Endodermal cell (in vitro differentiated cells): Measurements from ENCODE around the gene RSU1. TPM values are rescaled to one million over a fixed set of nuclear protein-coding genes. Genes with fewer than 3 reads are reported as not detected.

Experiments used
- DNase-seq: peaks from one replicate; pipeline ENCODE4 v3.0.0-alpha.2; 2017
- H3K27ac ChIP-seq: 2 replicates; pipeline ENCODE4 v1.5.1; 2013; ENCODE audit warnings: mild to moderate bottlenecking, low read depth, low read length, moderate library complexity
- H3K27me3 ChIP-seq: 2 replicates; pipeline ENCODE4 v1.6.1; 2013; ENCODE audit warnings: mild to moderate bottlenecking, low read length, moderate library complexity; ENCODE audit not compliant: insufficient read depth, control insufficient read depth, poor library complexity, severe bottlenecking
- H3K36me3 ChIP-seq: 2 replicates; pipeline ENCODE4 v1.7.0; 2013; ENCODE audit warnings: mild to moderate bottlenecking, low read length, moderate library complexity; ENCODE audit not compliant: control insufficient read depth, insufficient read depth
- H3K4me1 ChIP-seq: one replicate; pipeline ENCODE4 v1.7.0; 2013; ENCODE audit warnings: low read length; ENCODE audit not compliant: control insufficient read depth, insufficient read depth
- H3K4me3 ChIP-seq: 2 replicates; pipeline ENCODE4 v1.5.1; 2013; ENCODE audit warnings: mild to moderate bottlenecking, low read length, moderate library complexity
- H3K9ac ChIP-seq: 2 replicates; pipeline ENCODE4 v1.6.1; 2013; ENCODE audit warnings: mild to moderate bottlenecking, low read length, moderate library complexity; ENCODE audit not compliant: poor library complexity, severe bottlenecking; ENCODE audit errors: extremely low read depth
- H3K9me3 ChIP-seq: 2 replicates; pipeline ENCODE4 v1.6.1; 2013; ENCODE audit warnings: mild to moderate bottlenecking, low read length, moderate library complexity; ENCODE audit not compliant: control insufficient read depth
- H3K27ac Mint-ChIP-seq: 2 replicates; pipeline ENCODE4 v1.8.0; 2020; ENCODE audit warnings: mixed read lengths
- H3K27me3 Mint-ChIP-seq: 2 replicates; pipeline ENCODE4 v1.8.0; 2021; ENCODE audit warnings: mild to moderate bottlenecking, mixed read lengths; ENCODE audit not compliant: insufficient read depth
- H3K36me3 Mint-ChIP-seq: 2 replicates; pipeline ENCODE4 v1.8.0; 2020; ENCODE audit warnings: low read depth, mixed read lengths
- H3K4me1 Mint-ChIP-seq: 2 replicates; pipeline ENCODE4 v1.8.0; 2020; ENCODE audit warnings: mixed read lengths
- H3K4me3 Mint-ChIP-seq: 2 replicates; pipeline ENCODE4 v1.8.0; 2020; ENCODE audit warnings: mild to moderate bottlenecking, moderate library complexity, mixed read lengths
- H3K9me3 Mint-ChIP-seq: 2 replicates; pipeline ENCODE4 v1.8.0; 2020; ENCODE audit warnings: mild to moderate bottlenecking, mixed read lengths
- CTCF ChIP-seq: fragments of 200-600 bp; sonication (generic); conservative IDR thresholded peaks from 2 replicates; pipeline ENCODE4 v1.5.0; 2021; ENCODE audit warnings: antibody characterized with exemption, mild to moderate bottlenecking
- WGBS, 2 experiments: methylation state at CpG; one replicate each; pipeline versions ENCODE4 v1.1.5 to v1.1.7; 2013; ENCODE audit warnings: missing lambda C conversion rate in 2 of 2, mixed read lengths in 1 of 2; ENCODE audit not compliant: insufficient coverage in 1 of 2, insufficient read length in 1 of 2; 5-methylcytosine and 5-hydroxymethylcytosine counted together
- total RNA-seq, 2 donors: library from RNA; stranded (reverse); fragmentation: NEBNext Ultra II Directional in 1 of 2; extraction: Animal tissue kit (Norgen Biotek cat#: 25700) in 1 of 2; gene quantifications; 2 replicates in 1 of 2; 3 replicates in 1 of 2; pipeline ENCODE4 v1.2.1, GENCODE V29; 2021

Gene RSU1
- total RNA-seq, 2 donors from 2014 or later, result 39.5 to 46.4 TPM

GRCh38 chr10:16770670-16771069 lies 46.6 kb downstream of the RSU1 start:
- Histone ChIP-seq H3K4me1 (no peaks in the 10 kb centered on the region), H3K36me3 (no peaks in the 10 kb centered on the region), H3K27me3 (peaks cover 12% of the 10 kb centered on the region), H3K9ac (no peak overlapping the region), H3K9me3 (no peaks in the 10 kb centered on the region), H3K27ac (no peak overlapping the region), H3K4me3 (no peak overlapping the region)
- TF ChIP-seq CTCF, result no peak
- WGBS, 2 experiments, result 85 to 96% methylated on average over 4 to 6 of the region's 6 CpGs
- no peaks in the 10 kb centered on the region for H3K36me3 Mint-ChIP-seq
- H3K4me3 Mint-ChIP-seq, result no peak overlapping the region
- H3K27me3 Mint-ChIP-seq, result peaks cover 18% of the 10 kb centered on the region
- H3K9me3 Mint-ChIP-seq, result no peaks in the 10 kb centered on the region
- H3K27ac Mint-ChIP-seq, result no peak overlapping the region
- no peak for DNase-seq
- peaks cover 10% of the 10 kb centered on the region for H3K4me1 Mint-ChIP-seq

GRCh38 chr10:16770141-16770540 lies 47.1 kb downstream of the RSU1 start:
- WGBS, 2 experiments, result 94 to 95% methylated on average over 6 to 8 of the region's 8 CpGs
- TF ChIP-seq CTCF, result no peak

GRCh38 chr10:16769331-16769730 lies 47.9 kb downstream of the RSU1 start:
- no peak overlapping the region for H3K4me3 ChIP-seq
- Mint-ChIP-seq H3K27me3 (peaks cover 18% of the 10 kb centered on the region), H3K36me3 (peaks cover 2% of the 10 kb centered on the region), H3K4me1 (peaks cover 14% of the 10 kb centered on the region), H3K4me3 (no peak overlapping the region), H3K9me3 (no peaks in the 10 kb centered on the region), H3K27ac (no peak overlapping the region)
- WGBS, 2 experiments, result 95 to 96% methylated on average over 7 of the region's 7 CpGs
- DNase-seq, result no peak
- no peak for TF ChIP-seq CTCF
- H3K4me1 ChIP-seq, result no peaks in the 10 kb centered on the region
- no peak overlapping the region for H3K9ac ChIP-seq
- H3K27me3 ChIP-seq, result peaks cover 12% of the 10 kb centered on the region
- no peak overlapping the region for H3K27ac ChIP-seq
- H3K9me3 ChIP-seq, result no peaks in the 10 kb centered on the region
- no peaks in the 10 kb centered on the region for H3K36me3 ChIP-seq

More at GRCh38 chr10:16770141-16770540, 47.1 kb downstream of the RSU1 start:
- Histone ChIP-seq H3K27me3 (peaks cover 12% of the 10 kb centered on the region), H3K4me1 (no peaks in the 10 kb centered on the region), H3K9ac (no peak overlapping the region), H3K9me3 (no peaks in the 10 kb centered on the region), H3K27ac (no peak overlapping the region), H3K4me3 (no peak overlapping the region), H3K36me3 (no peaks in the 10 kb centered on the region)
- Mint-ChIP-seq H3K36me3 (no peaks in the 10 kb centered on the region), H3K4me3 (no peak overlapping the region), H3K9me3 (no peaks in the 10 kb centered on the region), H3K4me1 (peaks cover 14% of the 10 kb centered on the region), H3K27me3 (peaks cover 18% of the 10 kb centered on the region), H3K27ac (no peak overlapping the region)
- no peak for DNase-seq
